SU-DHL-6 (cell line): ENCODE measurements around the gene MGMT.

Source experiments
- H2AFZ ChIP-seq: fragments of 200-600 bp; sonication (generic); 2 replicates; pipeline ENCODE4 v1.6.1; 2014; ENCODE audit warnings: low read depth, mild to moderate bottlenecking, moderate library complexity, mixed read lengths, antibody characterized with exemption, low read length; ENCODE audit not compliant: severe bottlenecking
- H3F3A ChIP-seq: fragments of 200-600 bp; shearing (Covaris generic); 2 replicates; pipeline ENCODE4 v1.6.0; 2016; ENCODE audit warnings: antibody characterized with exemption, mild to moderate bottlenecking; ENCODE audit not compliant: insufficient read depth
- H3K27ac ChIP-seq: fragments of 200-600 bp; sonication (generic); 2 replicates; pipeline ENCODE4 v1.5.1; 2016; ENCODE audit warnings: low read depth, mild to moderate bottlenecking, low read length, moderate library complexity, mixed read lengths
- H3K27me3 ChIP-seq: fragments of 200-600 bp; sonication (generic), shearing (Covaris generic); 2 replicates; pipeline ENCODE4 v1.6.0; 2014; ENCODE audit warnings: mild to moderate bottlenecking, low read length
- H3K36me3 ChIP-seq: fragments of 200-600 bp; sonication (generic); 2 replicates; pipeline ENCODE4 v1.6.1; 2014; ENCODE audit warnings: mild to moderate bottlenecking, low read length, mixed read lengths
- H3K4me2 ChIP-seq: fragments of 300-600, 200-600 bp; shearing (Covaris generic), sonication (generic); 2 replicates; pipeline ENCODE4 v1.6.0; 2014; ENCODE audit warnings: low read length, low read depth, mild to moderate bottlenecking; ENCODE audit not compliant: poor library complexity, severe bottlenecking
- H3K4me3 ChIP-seq: fragments of 200-600 bp; sonication (generic); 2 replicates; pipeline ENCODE4 v1.5.1; 2014; ENCODE audit warnings: antibody characterized with exemption, low read length, mild to moderate bottlenecking, mixed read lengths; ENCODE audit not compliant: insufficient read depth, poor library complexity, severe bottlenecking
- H3K79me2 ChIP-seq: fragments of 200-600 bp; sonication (generic); 2 replicates; pipeline ENCODE4 v1.6.1; 2014; ENCODE audit warnings: mild to moderate bottlenecking, low read length, moderate library complexity; ENCODE audit not compliant: insufficient read depth
- H3K9ac ChIP-seq: fragments of 200-600 bp; sonication (generic); 2 replicates; pipeline ENCODE4 v1.7.0; 2014; ENCODE audit warnings: mild to moderate bottlenecking, low read length
- H3K9me2 ChIP-seq: fragments of 200-600 bp; sonication (generic); replicated peaks from 2 replicates; pipeline ENCODE4 v1.6.1; 2014; ENCODE audit warnings: low read length; ENCODE audit not compliant: insufficient read depth
- H3K9me3 ChIP-seq: fragments of 200-600 bp; sonication (generic); 2 replicates; pipeline ENCODE4 v1.6.1; 2014; ENCODE audit warnings: low read length, mixed read lengths; ENCODE audit not compliant: insufficient read depth
- H4K20me1 ChIP-seq: fragments of 200-600 bp; sonication (generic); 2 replicates; pipeline ENCODE4 v1.6.1; 2014; ENCODE audit warnings: low read depth, mild to moderate bottlenecking, antibody characterized with exemption, low read length, moderate library complexity, mixed read lengths
- EZH2phosphoT487 ChIP-seq: fragments of 200-600 bp; sonication (generic), shearing (Covaris generic); conservative IDR thresholded peaks from 2 replicates; pipeline ENCODE4 v1.6.1; 2018; ENCODE audit warnings: mild to moderate bottlenecking, antibody characterized with exemption, low read length, moderate library complexity, mixed read lengths
- TF ChIP-seq, protein P1 (sequence below): fragments of 200-600 bp; sonication (generic); IDR thresholded peaks from one replicate; pipeline ENCODE4 v1.5.1; 2017; ENCODE audit warnings: antibody characterized with exemption, mild to moderate bottlenecking, low read length, moderate library complexity; ENCODE audit not compliant: insufficient read depth, poor library complexity, severe bottlenecking

Gene MGMT

DNA sequence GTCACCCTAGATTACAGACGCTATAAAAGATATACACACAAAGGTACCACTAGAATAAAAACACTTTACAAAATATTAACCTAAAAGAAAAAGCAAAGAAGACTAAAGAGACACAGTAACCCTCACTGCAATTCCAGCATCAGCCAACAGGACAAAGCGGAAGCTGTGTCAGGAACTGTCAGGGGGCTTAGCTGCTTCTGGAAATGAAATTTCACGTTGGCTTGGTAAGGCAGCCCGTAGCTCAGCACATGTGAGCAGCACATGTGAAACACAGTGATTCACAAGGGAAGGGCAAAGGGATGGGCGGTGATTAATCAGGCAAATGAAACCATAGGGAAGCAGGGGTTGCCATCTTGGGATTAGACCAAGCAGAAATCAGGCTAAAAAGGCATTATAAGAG is 195.4 kb downstream of the MGMT start:
- H3F3A ChIP-seq = no peaks in the 10 kb centered on the region
- no peak overlapping the region for H3K9ac ChIP-seq
- H3K79me2 ChIP-seq = no peaks in the 10 kb centered on the region
- no peaks in the 10 kb centered on the region for H3K27me3 ChIP-seq
- H3K27ac ChIP-seq = no peak overlapping the region
- H3K9me2 ChIP-seq = no peaks in the 10 kb centered on the region
- H3K36me3 ChIP-seq = no peaks in the 10 kb centered on the region
- H3K4me2 ChIP-seq = no peak overlapping the region
- no peak overlapping the region for H3K4me3 ChIP-seq
- H4K20me1 ChIP-seq = no peaks in the 10 kb centered on the region
- no peak overlapping the region for H2AFZ ChIP-seq
- no peaks in the 10 kb centered on the region for H3K9me3 ChIP-seq
- TF ChIP-seq EZH2phosphoT487 = no peak
- TF ChIP-seq, protein P1, sequence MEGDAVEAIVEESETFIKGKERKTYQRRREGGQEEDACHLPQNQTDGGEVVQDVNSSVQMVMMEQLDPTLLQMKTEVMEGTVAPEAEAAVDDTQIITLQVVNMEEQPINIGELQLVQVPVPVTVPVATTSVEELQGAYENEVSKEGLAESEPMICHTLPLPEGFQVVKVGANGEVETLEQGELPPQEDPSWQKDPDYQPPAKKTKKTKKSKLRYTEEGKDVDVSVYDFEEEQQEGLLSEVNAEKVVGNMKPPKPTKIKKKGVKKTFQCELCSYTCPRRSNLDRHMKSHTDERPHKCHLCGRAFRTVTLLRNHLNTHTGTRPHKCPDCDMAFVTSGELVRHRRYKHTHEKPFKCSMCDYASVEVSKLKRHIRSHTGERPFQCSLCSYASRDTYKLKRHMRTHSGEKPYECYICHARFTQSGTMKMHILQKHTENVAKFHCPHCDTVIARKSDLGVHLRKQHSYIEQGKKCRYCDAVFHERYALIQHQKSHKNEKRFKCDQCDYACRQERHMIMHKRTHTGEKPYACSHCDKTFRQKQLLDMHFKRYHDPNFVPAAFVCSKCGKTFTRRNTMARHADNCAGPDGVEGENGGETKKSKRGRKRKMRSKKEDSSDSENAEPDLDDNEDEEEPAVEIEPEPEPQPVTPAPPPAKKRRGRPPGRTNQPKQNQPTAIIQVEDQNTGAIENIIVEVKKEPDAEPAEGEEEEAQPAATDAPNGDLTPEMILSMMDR = no peak

DNA sequence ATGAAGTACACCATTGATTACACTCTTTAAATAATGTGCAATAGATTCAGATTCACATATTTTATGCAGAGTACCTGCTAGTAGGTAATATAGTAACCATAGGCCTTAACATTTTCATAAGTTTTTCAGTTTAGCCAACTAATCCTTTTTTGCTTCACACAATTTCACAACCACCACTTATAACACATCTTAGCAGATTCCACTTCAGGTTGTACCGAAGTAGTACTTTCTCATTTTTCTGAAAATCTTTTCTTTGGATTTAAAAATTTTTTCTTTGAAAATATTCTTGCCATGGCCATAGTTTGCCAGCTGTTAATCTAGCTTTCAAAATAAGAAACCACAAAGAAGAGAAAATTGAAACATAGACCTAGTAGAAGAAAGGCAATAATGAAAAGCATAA is 203.1 kb downstream of the MGMT start:
- no peaks in the 10 kb centered on the region for H3K36me3 ChIP-seq
- no peak overlapping the region for H3K4me3 ChIP-seq
- H3K27ac ChIP-seq = no peak overlapping the region
- TF ChIP-seq EZH2phosphoT487 = no peak
- TF ChIP-seq, protein P1 = no peak
- no peaks in the 10 kb centered on the region for H3F3A ChIP-seq
- H3K9me3 ChIP-seq = no peaks in the 10 kb centered on the region; the same call in 1 of the 2 replicates
- no peaks in the 10 kb centered on the region for H3K9me2 ChIP-seq
- H3K9ac ChIP-seq = no peak overlapping the region
- H4K20me1 ChIP-seq = no peaks in the 10 kb centered on the region
- H3K4me2 ChIP-seq = no peak overlapping the region
- no peak overlapping the region for H2AFZ ChIP-seq
- H3K79me2 ChIP-seq = no peaks in the 10 kb centered on the region
- H3K27me3 ChIP-seq = no peaks in the 10 kb centered on the region

DNA sequence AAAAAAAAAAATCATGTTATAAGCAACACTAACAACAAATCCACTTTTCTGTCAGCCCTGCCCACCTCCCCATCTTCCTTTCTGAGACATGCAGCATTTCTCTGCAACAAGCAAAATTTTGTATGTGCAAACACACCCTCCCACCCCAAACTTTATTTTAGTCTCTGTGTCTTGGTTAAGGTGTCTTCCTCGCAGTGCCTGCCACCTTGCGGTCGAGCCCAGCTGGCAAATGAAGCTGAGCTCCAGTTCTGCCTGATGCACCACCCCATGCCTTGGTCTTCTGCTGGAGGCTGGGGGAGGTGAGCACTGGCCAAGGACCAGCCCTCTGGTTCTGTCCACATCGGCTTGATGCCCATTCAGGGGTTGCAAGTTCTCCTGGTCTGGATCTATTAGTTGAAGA is 206.3 kb downstream of the MGMT start:
- Histone ChIP-seq H3K9me3 (no peaks in the 10 kb centered on the region; the same call in 1 of the 2 replicates), H3K36me3 (no peaks in the 10 kb centered on the region)
- TF ChIP-seq, protein P1 = no peak
- TF ChIP-seq EZH2phosphoT487 = no peak

More for the DNA sequence above, 206.3 kb downstream of the MGMT start:
- H3F3A ChIP-seq = no peaks in the 10 kb centered on the region
- no peaks in the 10 kb centered on the region for H3K79me2 ChIP-seq
- no peaks in the 10 kb centered on the region for H4K20me1 ChIP-seq
- no peaks in the 10 kb centered on the region for H3K27me3 ChIP-seq
- no peak overlapping the region for H3K4me3 ChIP-seq
- no peak overlapping the region for H3K4me2 ChIP-seq
- H2AFZ ChIP-seq = no peak overlapping the region
- no peaks in the 10 kb centered on the region for H3K9me2 ChIP-seq
- H3K9ac ChIP-seq = no peak overlapping the region
- no peak overlapping the region for H3K27ac ChIP-seq
